Stimulated activated CD4-positive, alpha-beta T cell treated with anti-CD3 and anti-CD28 coated beads, Interleukin-12 subunit alpha, Interleukin-12 subunit beta, amount 100 ng/mL, for 48 hours (primary cell): ENCODE data around the gene PFKFB4.

ENCODE experiments used
- DNase-seq, 3 donors: peaks; one replicate each; pipeline ENCODE4 v3.0.0-alpha.2; 2020; ENCODE audit warnings: low read depth in 2 of 3, low spot score in 1 of 3

PFKFB4 gene

DNA sequence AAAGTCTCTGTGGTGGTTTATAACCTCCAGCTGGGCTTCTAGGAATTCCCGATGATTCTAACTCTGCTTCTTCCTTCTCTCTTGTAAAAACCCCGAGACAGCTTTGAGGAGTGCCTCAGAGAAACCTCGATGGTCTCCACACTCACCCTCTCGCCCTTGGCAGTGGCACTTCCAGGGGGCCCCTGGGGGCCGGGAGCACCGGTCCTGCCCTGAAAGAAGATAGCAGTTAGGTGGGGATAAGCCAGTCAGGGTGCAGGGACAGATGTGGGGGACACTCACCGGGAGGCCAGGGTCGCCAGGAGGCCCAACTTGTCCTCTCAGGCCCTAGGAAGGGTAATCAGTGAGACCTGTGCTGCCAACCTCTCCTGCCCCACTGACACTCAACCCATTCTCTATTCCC, 28.8 kb upstream of the PFKFB4 start:
- no peak for DNase-seq

GRCh38 chr3:48584836-48585235, 28.2 kb upstream of the PFKFB4 start:
- no peak for DNase-seq

DNA sequence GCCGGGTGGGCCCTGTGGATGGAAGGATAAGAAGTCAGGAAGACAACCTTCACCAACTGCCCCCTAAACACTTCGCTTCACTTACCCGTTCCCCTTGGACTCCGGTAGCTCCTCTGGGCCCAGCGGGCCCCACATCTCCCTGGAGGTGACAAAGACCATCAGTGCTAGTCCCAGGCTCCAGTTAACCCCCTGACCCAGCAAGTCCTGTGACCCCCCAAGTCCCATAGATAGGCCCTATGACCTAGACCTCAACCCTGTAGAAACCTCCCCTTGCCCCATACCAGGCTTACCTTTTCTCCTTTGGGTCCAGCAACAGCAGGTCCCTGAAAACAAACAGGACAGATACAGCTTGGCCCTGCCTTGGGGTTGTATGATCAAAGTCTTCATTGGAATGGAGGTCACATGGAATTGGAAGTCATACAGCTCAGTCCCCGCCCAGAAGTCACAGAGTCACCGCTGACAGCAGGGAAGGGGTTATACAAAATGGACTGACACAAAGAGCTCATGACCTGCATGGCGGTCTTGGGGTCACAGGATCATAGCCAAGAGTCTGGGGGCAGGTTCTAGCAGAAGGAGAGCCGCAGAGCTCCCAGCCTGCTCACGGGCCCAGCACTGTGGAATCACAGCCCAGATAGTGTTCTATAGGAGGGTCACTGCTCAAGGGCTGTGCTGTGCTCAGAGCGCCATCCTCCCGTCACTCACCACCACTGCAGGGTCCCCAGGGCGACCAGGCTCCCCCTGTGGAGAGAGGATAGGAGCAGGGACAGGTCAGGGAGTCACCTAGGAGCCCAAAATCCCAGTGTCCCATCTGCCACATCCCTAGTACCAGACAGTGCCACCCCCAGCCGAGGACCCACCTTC, 25.2 kb upstream of the PFKFB4 start:
- DNase-seq = no peak

DNA sequence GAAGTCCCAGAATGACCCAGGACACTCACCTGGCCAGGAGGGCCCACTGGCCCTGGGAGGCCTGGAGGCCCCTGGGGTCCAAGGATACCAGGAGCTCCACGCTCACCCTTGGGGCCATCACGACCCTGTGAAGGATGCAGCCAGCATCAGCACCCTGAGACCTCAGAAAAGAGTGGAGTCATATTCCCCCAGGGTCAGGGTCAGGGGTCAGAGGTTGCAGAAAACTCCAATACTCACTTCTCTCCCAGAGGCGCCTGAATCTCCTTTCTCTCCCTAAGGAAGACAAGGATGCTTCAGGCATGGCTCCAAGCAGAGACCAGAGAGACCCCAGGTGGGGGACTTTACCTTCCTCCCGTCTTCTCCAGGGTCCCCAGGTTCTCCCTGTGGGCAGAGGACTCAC, 20.0 kb upstream of the PFKFB4 start:
- no peak for DNase-seq

DNA sequence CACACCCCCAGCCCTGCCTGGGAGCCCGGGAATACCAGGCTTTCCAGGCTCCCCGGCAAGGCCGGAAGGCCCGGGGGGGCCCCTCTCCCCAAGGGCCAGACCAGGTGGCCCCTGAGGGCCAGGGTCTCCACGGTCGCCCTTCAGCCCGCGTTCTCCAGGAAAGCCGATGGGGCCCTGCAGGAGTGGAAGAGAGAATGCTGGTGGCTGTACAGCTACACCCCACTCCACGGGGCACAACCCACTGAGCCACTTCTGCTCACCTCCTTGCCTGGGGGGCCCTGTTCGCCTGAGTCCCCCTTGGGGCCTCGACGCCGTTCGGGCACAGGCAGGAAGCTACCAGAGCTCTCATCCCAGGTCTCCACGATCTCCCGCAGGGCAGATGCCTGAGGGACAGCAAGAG, 18.8 kb upstream of the PFKFB4 start:
- no peak for DNase-seq

GRCh38 chr3:48573973-48574585, 17.5 kb upstream of the PFKFB4 start:
- DNase-seq = no peak

DNA sequence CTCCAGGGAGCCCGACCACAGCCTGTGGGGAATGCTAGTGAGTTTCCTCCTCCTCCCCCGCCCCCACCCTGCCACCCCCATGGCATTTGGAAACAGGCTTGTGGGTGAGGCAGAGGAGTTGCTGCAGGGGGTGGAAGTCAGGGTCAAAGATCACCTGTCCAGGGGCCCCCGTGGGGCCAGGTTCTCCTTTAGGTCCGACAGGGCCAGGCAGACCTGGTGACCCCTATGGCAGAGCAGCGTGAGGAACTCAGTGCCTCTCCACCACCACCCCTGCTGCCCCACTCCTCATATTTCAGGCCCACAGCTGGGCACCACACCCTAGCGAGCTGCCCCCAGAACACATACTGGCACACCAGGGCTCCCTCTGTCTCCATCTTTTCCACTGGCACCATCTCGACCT, 15.9 kb upstream of the PFKFB4 start:
- no peak for DNase-seq

DNA sequence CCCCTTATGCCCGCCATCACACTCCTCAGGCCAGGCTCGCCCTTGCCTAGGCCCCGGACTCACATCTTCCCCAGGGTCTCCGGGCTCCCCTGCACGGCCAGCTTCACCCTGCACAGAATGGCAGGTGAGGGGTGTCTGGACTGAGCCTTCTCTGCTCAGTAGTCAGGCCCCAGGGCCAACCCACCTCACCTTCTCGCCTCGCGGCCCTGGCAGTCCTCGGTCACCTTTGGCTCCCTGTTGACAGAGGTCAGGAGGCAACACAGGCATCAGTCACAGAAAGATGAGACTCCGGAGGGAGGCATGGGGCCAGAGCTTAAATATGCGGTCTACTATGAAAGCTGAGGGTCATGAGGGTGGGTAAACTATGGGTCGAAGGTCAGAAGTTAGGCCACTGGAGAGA, 15.3 kb upstream of the PFKFB4 start:
- no peak for DNase-seq

GRCh38 chr3:48569808-48570450, 13.3 kb upstream of the PFKFB4 start:
- no peak for DNase-seq

DNA sequence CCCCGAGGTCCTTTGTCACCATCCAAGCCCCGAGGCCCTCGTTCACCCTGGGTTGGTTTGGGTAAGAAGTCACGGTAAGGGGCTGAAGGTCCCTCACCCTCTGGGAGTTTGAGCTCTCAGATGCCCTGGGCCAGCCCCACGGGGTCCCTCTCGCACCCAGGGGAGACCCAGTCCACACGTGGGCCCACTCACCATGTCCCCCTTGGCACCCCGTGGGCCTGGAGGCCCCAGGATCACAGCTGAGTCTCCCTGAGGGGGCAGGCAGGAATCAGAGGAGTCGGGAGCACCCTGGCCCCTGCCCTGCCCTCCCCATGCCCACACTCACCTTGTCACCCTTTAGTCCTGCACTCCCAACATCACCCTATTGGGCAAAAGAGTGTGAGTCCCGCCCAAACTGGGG, 12.8 kb upstream of the PFKFB4 start:
- no peak for DNase-seq

DNA sequence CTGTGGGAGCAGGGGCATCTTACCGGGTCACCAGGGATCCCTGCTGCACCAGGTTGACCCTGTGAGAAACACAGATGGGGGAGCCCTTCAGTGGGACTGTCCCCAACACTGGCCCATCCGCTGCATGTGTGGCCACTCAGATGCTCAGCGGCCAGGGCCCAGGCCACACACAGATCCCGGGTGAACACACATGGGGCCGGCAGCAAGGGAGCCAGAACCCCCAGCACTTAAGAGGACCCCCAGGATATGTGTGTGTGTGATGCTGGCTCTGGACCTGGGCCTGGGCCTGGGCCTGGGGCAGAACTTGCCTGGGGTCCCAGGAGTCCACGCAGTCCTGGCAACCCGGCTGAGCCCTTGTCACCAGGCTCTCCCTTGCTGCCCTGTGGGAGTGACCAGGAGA, 11.9 kb upstream of the PFKFB4 start:
- no peak for DNase-seq

DNA sequence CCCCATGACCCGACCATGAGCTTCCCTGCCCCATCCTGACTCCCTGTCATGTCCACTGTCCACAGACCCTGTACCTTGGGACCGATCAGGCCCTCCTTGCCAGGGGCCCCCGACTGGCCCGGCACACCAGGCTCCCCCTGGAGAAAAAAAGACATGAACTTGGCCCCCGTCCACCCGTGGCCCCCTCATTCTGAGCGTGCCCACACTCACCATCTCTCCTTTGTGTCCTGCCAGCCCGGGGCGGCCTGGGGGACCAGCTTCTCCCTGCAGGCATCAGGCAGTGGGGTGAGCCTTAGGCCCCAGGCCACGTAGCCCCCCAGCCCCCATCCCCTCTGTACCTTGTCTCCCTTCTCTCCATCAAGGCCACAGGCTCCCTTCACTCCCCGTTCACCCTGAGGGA, 10.9 kb upstream of the PFKFB4 start:
- no peak for DNase-seq

DNA sequence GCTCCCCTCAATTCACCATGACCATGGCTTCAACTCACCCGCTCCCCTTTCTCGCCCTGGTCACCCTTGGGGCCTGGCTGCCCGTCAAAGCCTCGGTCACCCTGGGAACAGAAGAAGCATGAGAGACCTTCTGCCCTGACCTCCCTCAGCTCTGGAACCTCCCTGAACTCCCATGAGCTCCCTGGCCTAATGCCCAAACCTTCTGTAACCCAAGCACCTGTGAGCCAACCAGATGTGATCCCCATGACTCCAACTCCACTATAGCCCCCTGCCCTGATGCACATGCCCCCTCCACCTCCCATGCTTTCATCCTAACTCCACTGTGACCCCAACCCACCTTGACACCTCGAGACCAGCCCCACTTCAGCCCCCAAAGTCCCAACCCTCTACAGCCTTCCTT, 10.5 kb upstream of the PFKFB4 start:
- DNase-seq = no peak

- DNase-seq = no peak
These were observed 9.8 kb upstream of the PFKFB4 start for GRCh38 chr3:48566401-48566760.

- no peak for DNase-seq
These were observed 9.2 kb upstream of the PFKFB4 start for GRCh38 chr3:48565591-48566400.

- no peak for DNase-seq
These were observed 8.6 kb upstream of the PFKFB4 start for GRCh38 chr3:48565186-48565585.

DNA sequence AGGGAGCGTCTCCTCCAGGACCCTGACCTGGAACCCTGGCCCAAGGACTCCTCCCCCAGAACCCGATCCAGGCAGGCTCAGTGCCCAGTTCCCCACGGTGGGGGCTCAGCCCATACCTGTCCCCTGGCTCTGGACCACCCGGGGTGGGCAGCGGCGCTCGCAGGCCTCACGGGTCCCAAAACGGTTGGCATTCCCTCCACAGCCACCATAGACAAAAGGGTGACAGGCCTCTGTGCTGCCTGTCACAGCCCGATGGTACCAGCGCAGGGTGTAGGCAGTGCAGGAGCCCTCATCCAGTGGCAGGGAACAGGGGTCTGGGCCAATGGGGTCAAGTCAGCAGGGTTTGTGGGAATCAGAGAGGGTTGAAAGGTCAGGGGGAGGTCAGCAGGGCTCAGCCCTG, 8.1 kb upstream of the PFKFB4 start:
- DNase-seq = no peak

DNA sequence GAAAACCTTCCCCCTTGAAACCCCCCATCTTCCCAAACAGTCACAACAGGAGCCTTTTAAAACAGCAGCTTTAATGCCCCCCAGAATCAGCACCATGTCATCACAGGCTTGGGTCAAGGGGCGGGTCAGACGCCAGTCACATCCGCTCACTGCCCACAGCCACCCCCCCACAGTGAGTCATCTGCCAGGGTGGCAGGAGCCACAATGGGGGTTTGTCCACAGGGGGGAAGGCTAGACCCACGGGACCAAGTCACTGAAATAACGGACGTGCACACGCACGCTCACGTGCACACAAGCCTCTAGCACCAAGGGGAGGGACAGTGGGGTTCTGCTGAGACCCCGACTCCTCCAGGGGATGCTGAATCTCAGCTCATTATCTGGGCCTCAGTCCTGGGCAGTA, 7.4 kb upstream of the PFKFB4 start:
- no peak for DNase-seq

- DNase-seq = no peak
These were observed 6.8 kb upstream of the PFKFB4 start, which contains the start of gene UCN2 for GRCh38 chr3:48563382-48563918. TSS of gene UCN2 (minus strand) at chr3:48563781. CDS start at chr3:48563124, 657 bp downstream.

- DNase-seq = no peak
These were observed 5.9 kb upstream of the PFKFB4 start for GRCh38 chr3:48562367-48563095.
